Spleen (tissue), 11 donors: Measurements from ENCODE around the gene FREY1. TPM values are rescaled to one million over a fixed set of nuclear protein-coding genes. Genes with fewer than 3 reads are reported as not detected.

Experiments
- DNase-seq: peaks from one replicate; pipeline ENCODE4 v3.0.0-alpha.2; 2020
- H3K27ac ChIP-seq, 8 donors: fragments of 200-600 bp; sonication (generic) in 7 of 8; 1 replicate in 4 of 8; 2 replicates in 4 of 8; pipeline versions ENCODE4 v1.5.0 to v1.8.0; 2016 to 2021; ENCODE audit warnings: inconsistent platforms in 4 of 8, mild to moderate bottlenecking in 4 of 8, moderate library complexity in 1 of 8
- H3K27me3 ChIP-seq, 7 donors: fragments of 200-600 bp; sonication (generic) in 6 of 7; replicated peaks in 1 of 7; 1 replicate in 4 of 7; 2 replicates in 3 of 7; pipeline versions ENCODE4 v1.5.0 to v1.8.0; 2016 to 2021; ENCODE audit warnings: inconsistent platforms in 3 of 7, mild to moderate bottlenecking in 1 of 7
- H3K36me3 ChIP-seq, 6 donors: fragments of 200-600 bp; sonication (generic) in 5 of 6; 1 replicate in 4 of 6; 2 replicates in 2 of 6; pipeline versions ENCODE4 v1.5.0 to v1.8.0; 2016 to 2021; ENCODE audit warnings: inconsistent platforms in 2 of 6
- H3K4me1 ChIP-seq, 6 donors: fragments of 200-600 bp; sonication (generic) in 5 of 6; 1 replicate in 3 of 6; 2 replicates in 3 of 6; pipeline versions ENCODE4 v1.5.0 to v1.8.0; 2016 to 2021; ENCODE audit warnings: inconsistent platforms in 3 of 6
- H3K4me3 ChIP-seq, 8 donors: fragments of 200-600 bp; sonication (generic) in 7 of 8; 1 replicate in 4 of 8; 2 replicates in 4 of 8; pipeline versions ENCODE4 v1.5.0 to v1.8.0; 2016 to 2021; ENCODE audit warnings: inconsistent platforms in 4 of 8, mild to moderate bottlenecking in 4 of 8, moderate library complexity in 2 of 8
- H3K9me3 ChIP-seq, 8 donors: fragments of 200-600 bp; sonication (generic) in 7 of 8; 1 replicate in 4 of 8; 2 replicates in 4 of 8; pipeline versions ENCODE4 v1.5.0 to v1.8.0; 2016 to 2021; ENCODE audit warnings: inconsistent platforms in 4 of 8
- POLR2A ChIP-seq, 3 donors: fragments of 450-650 bp; IDR thresholded peaks; one replicate each; pipeline ENCODE4 v1.5.1; 2017; ENCODE audit warnings: antibody characterized with exemption in 3 of 3, mild to moderate bottlenecking in 1 of 3
- POLR2AphosphoS5 ChIP-seq, 3 donors: sonication (generic); formaldehyde crosslinking; IDR thresholded peaks; one replicate each; pipeline ENCODE4 v1.5.1; 2017; ENCODE audit warnings: antibody characterized with exemption in 3 of 3
- WGBS, 5 donors: extraction: QIAGEN DNeasy Blood & Tissue Kit in 3 of 5; methylation state at CpG; one replicate each; pipeline versions ENCODE4 v1.1.5 to v1.1.7; 2013 to 2018; 5-methylcytosine and 5-hydroxymethylcytosine counted together
- intact Hi-C: fragments of 100-400 bp; cut with DNase I; formaldehyde crosslinking; loops from one replicate; pipeline ENCODE4 v1.15.0; 2023; ENCODE audit warnings: low total_unique reads
- polyA plus RNA-seq, 3 donors: library from polyadenylated mRNA; stranded (reverse); fragments of 200-250 nt; gene quantifications; one replicate each; pipeline ENCODE4 v1.2.1, GENCODE V29; 2013
- total RNA-seq, 7 donors: library from RNA; depleted of rRNA in 3 of 7; stranded (reverse); fragments of >200 nt in 3 of 7; fragmentation: NEBNext Ultra II Directional in 4 of 7; extraction: Animal tissue kit (Norgen Biotek cat#: 25700) in 4 of 7; gene quantifications; one replicate each; pipeline versions ENCODE4 v1.1.0 to v1.2.1, GENCODE V29; 2016 to 2021
- TF ChIP-seq, protein P1 (sequence below), 11 experiments: fragments of 200-600 bp in 7 of 11; fragments of 450-650 bp in 4 of 11; sonication (generic) in 4 of 11; IDR thresholded peaks in 8 of 11; conservative IDR thresholded peaks in 3 of 11; 1 replicate in 7 of 11; 2 replicates in 4 of 11; pipeline versions ENCODE4 v1.4.0 to v1.8.0; 2016 to 2021; ENCODE audit warnings: antibody characterized with exemption in 11 of 11, inconsistent platforms in 4 of 11, mild to moderate bottlenecking in 1 of 11
- donor health status: healthy with polysubstance abuse.
- donor health status: DM: no; HTN: no; CAD: no; lungs with moderate emphysema.
- donor health status: DM: no; HTN: no; CAD: no.
- donor health status: Bipolar disorder and iron deficiency.
- donor health status: healthy.
- donor health status: DM: no; HTN: no; CAD: no.
- donor health status: DM: yes; HTN: yes; CAD: no.

The FREY1 gene
- total and polyA plus RNA-seq, 10 donors, result 0.13 to 2.0 (median 0.79) TPM; not detected in 2

DNA sequence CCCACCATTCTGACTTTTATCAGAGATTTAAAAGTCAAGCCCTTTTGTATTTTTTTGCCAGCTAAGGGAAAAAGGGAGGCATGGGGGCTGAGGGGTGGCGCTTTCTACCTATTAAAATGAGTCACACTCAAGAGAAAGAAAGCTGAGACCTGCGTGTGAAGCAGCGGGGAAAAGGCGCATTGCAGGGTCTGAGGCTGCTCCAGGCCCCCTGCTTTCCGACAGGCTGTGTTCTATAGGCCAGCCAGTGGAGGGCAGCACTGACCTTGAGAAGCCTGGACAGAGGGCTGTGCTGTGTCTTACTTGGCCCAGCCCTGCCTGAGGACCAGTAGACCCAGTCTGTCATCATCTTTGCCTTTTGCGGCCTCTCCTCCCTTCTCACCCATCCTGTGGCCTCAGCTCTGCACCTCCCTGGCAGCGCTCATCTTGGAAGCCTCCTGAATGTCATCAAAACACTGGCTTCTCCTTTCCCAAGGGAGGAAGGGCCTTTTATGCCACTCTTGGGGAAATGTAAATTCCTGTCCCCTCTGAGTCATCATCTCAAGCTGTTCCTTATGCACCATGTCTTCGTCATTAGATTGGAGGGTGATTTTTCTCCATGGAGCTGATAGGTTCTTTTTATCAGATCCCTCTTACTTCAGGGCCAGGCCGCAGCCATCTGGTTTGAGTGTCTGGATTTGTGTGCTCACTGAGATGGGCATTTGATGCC is 34.3 kb downstream of the FREY1 start:
- no peak overlapping the region for H3K27ac ChIP-seq
- H3K4me3 ChIP-seq, result no peak overlapping the region
- no peaks in the 10 kb centered on the region for H3K27me3 ChIP-seq
- H3K4me1 ChIP-seq, result no peaks in the 10 kb centered on the region
- DNase-seq, result no peak
- WGBS, 5 donors, result 78 to 87% (median 85%) methylated on average over 9 of the region's 9 CpGs
- peaks cover 5 to 100% (median 92%) of the 10 kb centered on the region in 6 donors for H3K36me3 ChIP-seq
- intact Hi-C loops, result no loop called here
- TF ChIP-seq POLR2AphosphoS5 (IDR thresholded peaks at IDR 0.05), result peak in 1 of 3 donors; percentile 21
- TF ChIP-seq, protein P1, sequence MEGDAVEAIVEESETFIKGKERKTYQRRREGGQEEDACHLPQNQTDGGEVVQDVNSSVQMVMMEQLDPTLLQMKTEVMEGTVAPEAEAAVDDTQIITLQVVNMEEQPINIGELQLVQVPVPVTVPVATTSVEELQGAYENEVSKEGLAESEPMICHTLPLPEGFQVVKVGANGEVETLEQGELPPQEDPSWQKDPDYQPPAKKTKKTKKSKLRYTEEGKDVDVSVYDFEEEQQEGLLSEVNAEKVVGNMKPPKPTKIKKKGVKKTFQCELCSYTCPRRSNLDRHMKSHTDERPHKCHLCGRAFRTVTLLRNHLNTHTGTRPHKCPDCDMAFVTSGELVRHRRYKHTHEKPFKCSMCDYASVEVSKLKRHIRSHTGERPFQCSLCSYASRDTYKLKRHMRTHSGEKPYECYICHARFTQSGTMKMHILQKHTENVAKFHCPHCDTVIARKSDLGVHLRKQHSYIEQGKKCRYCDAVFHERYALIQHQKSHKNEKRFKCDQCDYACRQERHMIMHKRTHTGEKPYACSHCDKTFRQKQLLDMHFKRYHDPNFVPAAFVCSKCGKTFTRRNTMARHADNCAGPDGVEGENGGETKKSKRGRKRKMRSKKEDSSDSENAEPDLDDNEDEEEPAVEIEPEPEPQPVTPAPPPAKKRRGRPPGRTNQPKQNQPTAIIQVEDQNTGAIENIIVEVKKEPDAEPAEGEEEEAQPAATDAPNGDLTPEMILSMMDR (IDR thresholded peaks at IDR 0.05 in 8 of 11, conservative IDR thresholded peaks at IDR 0.05 in 3 of 11), result peak in 9 of 11 experiments; percentile 28 to 63 (median 42)
- no peak for TF ChIP-seq POLR2A (IDR thresholded peaks at IDR 0.05)
- no peaks in the 10 kb centered on the region for H3K9me3 ChIP-seq

DNA sequence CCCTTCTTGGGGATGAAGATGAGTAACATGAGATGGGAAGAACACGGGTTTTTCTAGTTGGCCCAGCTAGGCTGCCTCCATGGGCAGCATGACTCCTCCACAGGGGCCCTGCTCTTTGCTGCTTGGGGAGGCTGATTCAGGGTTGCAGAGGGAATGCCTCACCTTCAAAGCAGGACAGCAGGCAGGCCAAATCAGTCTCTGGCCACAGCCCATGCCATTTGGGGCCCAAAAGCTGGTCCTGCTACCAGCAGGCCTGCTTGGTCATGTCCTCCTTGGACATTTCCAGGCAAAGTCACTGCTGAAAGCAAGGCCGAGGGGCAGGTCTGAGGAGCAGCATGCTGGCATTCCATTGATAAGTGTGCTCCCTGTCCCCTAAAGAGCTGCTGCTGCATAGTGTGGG is 35.4 kb downstream of the FREY1 start:
- WGBS, 5 donors, result 87 to 100% (median 91%) methylated on average over 1 to 2 of the region's 2 CpGs
- no peak for DNase-seq
- Histone ChIP-seq H3K4me1 (no peaks in the 10 kb centered on the region), H3K27ac (no peak overlapping the region), H3K9me3 (no peaks in the 10 kb centered on the region), H3K36me3 (peaks cover 5 to 100% (median 92%) of the 10 kb centered on the region in 6 donors), H3K27me3 (no peaks in the 10 kb centered on the region), H3K4me3 (no peak overlapping the region)
- TF ChIP-seq POLR2A (IDR thresholded peaks at IDR 0.05) (no peak), POLR2AphosphoS5 (IDR thresholded peaks at IDR 0.05) (no peak)
- TF ChIP-seq, protein P1 (IDR thresholded peaks at IDR 0.05 in 8 of 11, conservative IDR thresholded peaks at IDR 0.05 in 3 of 11), result no peak
- intact Hi-C loops, result no loop called here

DNA sequence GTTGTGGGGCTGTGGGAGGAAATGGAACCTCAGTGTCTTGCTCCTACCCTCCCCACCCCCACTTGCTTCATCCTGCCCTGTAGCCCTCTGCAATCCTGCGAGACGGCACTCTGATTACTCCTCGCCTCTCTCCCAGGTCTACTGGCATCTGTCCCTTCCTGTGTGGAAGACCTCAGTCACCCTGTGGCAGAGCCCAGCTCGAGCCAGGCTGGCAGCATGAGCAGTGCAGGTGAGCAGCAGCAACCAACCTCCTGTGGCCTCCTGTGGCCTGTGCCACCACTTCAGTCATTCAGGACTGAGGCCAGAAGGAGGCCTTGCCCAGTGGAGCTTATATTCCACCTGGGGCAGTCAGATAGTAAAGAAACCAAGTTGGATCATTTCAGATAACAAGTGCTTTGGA is 36.4 kb downstream of the FREY1 start:
- WGBS, 5 donors, result 88 to 100% (median 91%) methylated on average over 4 of the region's 4 CpGs
- H3K9me3 ChIP-seq, result no peaks in the 10 kb centered on the region
- intact Hi-C loops, result no loop called here
- H3K4me3 ChIP-seq, result no peak overlapping the region
- H3K27me3 ChIP-seq, result no peaks in the 10 kb centered on the region
- no peaks in the 10 kb centered on the region for H3K4me1 ChIP-seq
- DNase-seq, result no peak
- TF ChIP-seq POLR2AphosphoS5 (IDR thresholded peaks at IDR 0.05) (peak in 1 of 3 donors; percentile 12), POLR2A (IDR thresholded peaks at IDR 0.05) (no peak)
- H3K27ac ChIP-seq, result no peak overlapping the region
- peaks cover 5 to 100% (median 92%) of the 10 kb centered on the region in 6 donors for H3K36me3 ChIP-seq

DNA sequence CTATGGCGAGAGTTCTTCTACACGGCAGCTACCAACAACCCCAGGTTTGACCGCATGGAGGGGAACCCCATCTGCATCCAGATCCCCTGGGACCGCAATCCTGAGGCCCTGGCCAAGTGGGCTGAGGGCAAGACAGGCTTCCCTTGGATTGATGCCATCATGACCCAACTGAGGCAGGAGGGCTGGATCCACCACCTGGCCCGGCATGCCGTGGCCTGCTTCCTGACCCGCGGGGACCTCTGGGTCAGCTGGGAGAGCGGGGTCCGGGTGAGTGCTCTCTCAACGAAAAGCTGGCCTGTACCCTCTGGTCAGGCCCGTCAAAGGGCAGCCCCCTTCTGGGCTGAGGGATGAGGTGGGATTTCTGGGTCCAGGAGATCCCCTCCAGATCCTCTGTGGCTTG is 37.5 kb downstream of the FREY1 start:
- Histone ChIP-seq H3K27me3 (no peaks in the 10 kb centered on the region), H3K4me1 (no peaks in the 10 kb centered on the region), H3K4me3 (no peak overlapping the region), H3K36me3 (peaks cover 5 to 100% (median 95%) of the 10 kb centered on the region in 6 donors), H3K27ac (no peak overlapping the region), H3K9me3 (no peaks in the 10 kb centered on the region)
- TF ChIP-seq, protein P1 (IDR thresholded peaks at IDR 0.05 in 8 of 11, conservative IDR thresholded peaks at IDR 0.05 in 3 of 11), result no peak
- TF ChIP-seq POLR2A (IDR thresholded peaks at IDR 0.05) (no peak), POLR2AphosphoS5 (IDR thresholded peaks at IDR 0.05) (peak in 2 of 3 donors; percentile 7 to 40)
- no peak for DNase-seq
- 90 to 96% (median 94%) methylated on average over 4 to 12 of the region's 12 CpGs for WGBS, 5 donors
- intact Hi-C loops, result no loop called here
